GM12878 (cell line): ENCODE results near the gene TRABD2B. TPM values are rescaled to one million over a fixed set of nuclear protein-coding genes. Genes with fewer than 3 reads are reported as not detected.

Source experiments
- CBX3 ChIP-seq: fragments of 200-600 bp; sonication (generic); IDR thresholded peaks from 2 replicates; pipeline ENCODE4 v1.6.1; 2016; ENCODE audit warnings: low read depth, borderline replicate concordance
- CTCF ChIP-seq, 3 experiments: IDR thresholded peaks in 2 of 3; conservative IDR thresholded peaks in 1 of 3; 2 replicates each; pipeline ENCODE4 v1.5.1; 2011; ENCODE audit warnings: low read depth in 3 of 3, low read length in 3 of 3, mild to moderate bottlenecking in 3 of 3, control low read depth in 2 of 3, moderate library complexity in 2 of 3, inconsistent platforms in 1 of 3, mixed read lengths in 1 of 3; ENCODE audit not compliant: control insufficient read depth in 2 of 3, insufficient read depth in 1 of 3; ENCODE audit errors: extremely low read depth in 1 of 3
- E4F1 ChIP-seq: fragments of 450-650 bp; IDR thresholded peaks from 2 replicates; pipeline ENCODE4 v1.6.1; 2018; ENCODE audit warnings: borderline replicate concordance, mild to moderate bottlenecking; ENCODE audit not compliant: partially characterized antibody
- RAD21 ChIP-seq: IDR thresholded peaks from 2 replicates; pipeline ENCODE4 v1.6.1; 2011; ENCODE audit warnings: mild to moderate bottlenecking, low read depth, low read length, moderate library complexity; ENCODE audit not compliant: insufficient read depth
- SRF ChIP-seq, 2 experiments: IDR thresholded peaks; 2 replicates each; pipeline ENCODE4 v1.6.1; 2011; ENCODE audit warnings: low read depth in 2 of 2, low read length in 2 of 2, mild to moderate bottlenecking in 1 of 2, moderate library complexity in 1 of 2
- ZBTB11 ChIP-seq: fragments of 450-650 bp; formaldehyde crosslinking; IDR thresholded peaks from 2 replicates; pipeline ENCODE4 v1.5.0; 2022; ENCODE audit warnings: mild to moderate bottlenecking, missing genetic modification characterization
- polyA plus RNA-seq, 11 experiments: library from polyadenylated mRNA; depleted of rRNA in 4 of 11; unstranded in 6 of 11; stranded (reverse) in 5 of 11; fragments of >200 nt; fragmentation: Nextera tagmentation in 4 of 11; fragmentation: Illumina TruSeq in 1 of 11; extraction: Ambion mirVana in 4 of 11; extraction: Trizol in 1 of 11; gene quantifications; 1 replicate in 1 of 11; 2 replicates in 10 of 11; pipeline versions ENCODE4 v1.2.1 to v1.2.3, GENCODE V29; 2011 to 2016; ENCODE audit warnings: inconsistent platforms in 2 of 11, missing spikeins in 2 of 11, low read depth in 1 of 11
- total RNA-seq, 4 experiments: library from RNA; depleted of rRNA in 3 of 4; stranded (reverse); fragments of >200 nt in 3 of 4; fragmentation: Illumina TruSeq in 1 of 4; extraction: Trizol in 1 of 4; gene quantifications; 2 replicates each; pipeline versions ENCODE4 v1.2.1 to v1.2.3, GENCODE V29; 2013 to 2021

Gene TRABD2B
- total and polyA plus RNA-seq, 10 of the 15 experiments (the other 5 are each of a cell fraction or from before 2014, with no cell fraction given), result not detected

GRCh38 chr1:47794530-47794929 lies 202.7 kb downstream of the TRABD2B start (continued):
- TF ChIP-seq ZBTB11 (CRISPR knock-in tag) (no peak), RAD21 (no peak), E4F1 (no peak), SRF (IDR thresholded peaks at IDR 0.05; ENCODE audit: low read depth in 2 of 2, low read length in 2 of 2) (no peak), CTCF (IDR thresholded peaks at IDR 0.05 in 2 of 3, conservative IDR thresholded peaks at IDR 0.05 in 1 of 3; ENCODE audit: control insufficient read depth in 2 of 3, extremely low read depth in 1 of 3, insufficient read depth in 1 of 3, low read depth in 3 of 3, low read length in 3 of 3) (no peak), CBX3 (no peak)
